Measurements from ENCODE around the gene MYG1. TPM values are rescaled to one million over a fixed set of nuclear protein-coding genes. Genes with fewer than 3 reads are reported as not detected.

The MYG1 gene
- total RNA-seq, 2 experiments from 2014 or later, result 30.9 to 33.8 TPM

DNA sequence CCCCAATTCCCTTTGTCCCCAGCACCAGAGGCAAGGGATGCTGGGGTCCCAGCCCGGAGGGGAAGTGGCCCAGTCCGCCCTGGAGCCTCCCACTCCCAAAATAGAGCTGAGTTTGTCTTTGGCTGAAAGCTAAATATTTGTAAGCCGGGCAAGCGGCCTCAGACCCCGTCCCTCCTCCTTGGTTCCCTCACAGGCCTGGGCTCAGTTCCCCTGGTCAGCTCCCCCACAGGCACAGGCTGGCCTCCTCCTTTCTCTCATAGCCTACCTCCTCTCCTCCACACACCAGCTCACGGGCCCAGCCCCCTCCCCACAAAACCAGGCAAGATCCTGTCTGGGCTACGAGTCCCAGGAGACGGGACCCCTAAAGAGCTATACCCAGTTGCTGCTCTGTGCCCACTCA lies 35.3 kb downstream of the MYG1 start:
- Mint-ChIP-seq H3K36me3 (ENCODE audit: low read depth) (no peaks in the 10 kb centered on the region), H3K9me3 (no peaks in the 10 kb centered on the region), H3K4me1 (ENCODE audit: low read depth) (peaks cover 4% of the 10 kb centered on the region), H3K27ac (no peak overlapping the region), H3K27me3 (peaks cover 48% of the 10 kb centered on the region), H3K4me3 (no peak overlapping the region)
- no peak for TF ChIP-seq CTCF (IDR thresholded peaks at IDR 0.05)
- DNase-seq, result no peak
- CTCF ChIA-PET, result interaction anchor here (1.0 kb wide), 1 partner anchor 86 kb away, joined by 3 read pairs; no protein-coding TSS in a partner anchor
- POLR2A ChIA-PET, result interaction anchor here (1.3 kb wide), 1 partner anchor 45 kb away, joined by 6 read pairs; the partner anchor contains the start of gene SP1
- Histone ChIP-seq H3K4me1 (ENCODE audit: insufficient read depth, low read length) (peaks cover 4% of the 10 kb centered on the region), H3K27ac (ENCODE audit: low read depth in 1 of 2, low read length in 2 of 2) (no peak overlapping the region), H3K27me3 (ENCODE audit: control insufficient read depth in 1 of 2, insufficient read depth in 2 of 2, low read length in 2 of 2) (peaks cover 33 to 46% of the 10 kb centered on the region in 2 experiments), H3K36me3 (ENCODE audit: insufficient read depth, low read length) (no peaks in the 10 kb centered on the region), H3K9me3 (ENCODE audit: control insufficient read depth in 1 of 2, insufficient read depth in 1 of 2, low read length in 2 of 2) (no peaks in the 10 kb centered on the region), H3K4me3 (ENCODE audit: low read length) (no peak overlapping the region)
- no peak for ATAC-seq (ENCODE audit: poor library complexity)
- intact Hi-C loops (cut with DNase I, micrococcal nuclease), result no loop called here

- no peaks in the 10 kb centered on the region for H3K9me3 Mint-ChIP-seq
- TF ChIP-seq CTCF (IDR thresholded peaks at IDR 0.05), result no peak
- H3K27me3 Mint-ChIP-seq, result peaks cover 52% of the 10 kb centered on the region
- ATAC-seq (ENCODE audit: poor library complexity), result no peak
- no peak for DNase-seq
- intact Hi-C loops (cut with DNase I, micrococcal nuclease), result no loop called here
- no peak within 1 kb of the TSS for H3K4me3 Mint-ChIP-seq
- H3K27ac Mint-ChIP-seq, result no peak within 1 kb of the TSS
- H3K27me3 ChIP-seq (ENCODE audit: control insufficient read depth in 1 of 2, insufficient read depth in 2 of 2, low read length in 2 of 2), result peaks cover 35 to 50% of the 10 kb centered on the region in 2 experiments
- no peaks in the 10 kb centered on the region for H3K9me3 ChIP-seq (ENCODE audit: control insufficient read depth in 1 of 2, insufficient read depth in 1 of 2, low read length in 2 of 2)
- no peak within 1 kb of the TSS for H3K27ac ChIP-seq (ENCODE audit: low read depth in 1 of 2, low read length in 2 of 2)
- H3K36me3 ChIP-seq (ENCODE audit: insufficient read depth, low read length), result no peaks in the 10 kb centered on the region
- ChIA-PET POLR2A (no interaction called here), CTCF (no interaction called here)
- H3K4me1 Mint-ChIP-seq (ENCODE audit: low read depth), result peaks cover 4% of the 10 kb centered on the region
- no peaks in the 10 kb centered on the region for H3K36me3 Mint-ChIP-seq (ENCODE audit: low read depth)
- H3K4me3 ChIP-seq (ENCODE audit: low read length), result no peak within 1 kb of the TSS
- H3K4me1 ChIP-seq (ENCODE audit: insufficient read depth, low read length), result peaks cover 4% of the 10 kb centered on the region
These were observed 36.7 kb downstream of the MYG1 start, which contains the start of gene SP7 for GRCh38 chr12:53336181-53336681. Gene SP7 (minus strand): TSS chr12:53336354. CDS start chr12:53335646, 708 bp downstream.

GRCh38 chr12:53338017-53338416 lies 38.5 kb downstream of the MYG1 start:
- DNase-seq (peak in 1 of 14 experiments; percentile 29), ATAC-seq (ENCODE audit: poor library complexity) (no peak)
- Histone ChIP-seq H3K27ac (ENCODE audit: low read depth in 1 of 2, low read length in 2 of 2) (no peak overlapping the region), H3K27me3 (ENCODE audit: control insufficient read depth in 1 of 2, insufficient read depth in 2 of 2, low read length in 2 of 2) (peaks cover 31 to 50% of the 10 kb centered on the region in 2 experiments), H3K4me1 (ENCODE audit: insufficient read depth, low read length) (peaks cover 4% of the 10 kb centered on the region), H3K9me3 (ENCODE audit: control insufficient read depth in 1 of 2, insufficient read depth in 1 of 2, low read length in 2 of 2) (no peaks in the 10 kb centered on the region), H3K4me3 (ENCODE audit: low read length) (no peak overlapping the region), H3K36me3 (ENCODE audit: insufficient read depth, low read length) (no peaks in the 10 kb centered on the region)
- no peak for TF ChIP-seq CTCF (IDR thresholded peaks at IDR 0.05)
- Mint-ChIP-seq H3K4me1 (ENCODE audit: low read depth) (peaks cover 4% of the 10 kb centered on the region), H3K27ac (no peak overlapping the region), H3K4me3 (no peak overlapping the region), H3K27me3 (peaks cover 52% of the 10 kb centered on the region), H3K9me3 (no peaks in the 10 kb centered on the region), H3K36me3 (ENCODE audit: low read depth) (no peaks in the 10 kb centered on the region)
- intact Hi-C loops (cut with DNase I, micrococcal nuclease), result no loop called here
- ChIA-PET POLR2A (no interaction called here), CTCF (no interaction called here)

All from CD4-positive, alpha-beta T cell (primary cell).